H1 (cell line): ENCODE data around the gene OR9K2. TPM values are rescaled to one million over a fixed set of nuclear protein-coding genes. Genes with fewer than 3 reads are reported as not detected.
A peak's percentile ranks its signal among the peaks of the same experiment; 100 is the strongest.

Experiments
- CTCF ChIA-PET: fragments of 300-600 bp; sonication (Branson Sonifier 250); formaldehyde crosslinking; loops from one replicate; lab custom pipeline; 2021; ENCODE audit not compliant: partially characterized antibody; lab: Charles Lee
- POLR2A ChIA-PET: fragments of 300-600 bp; sonication (Branson Sonifier 250); formaldehyde crosslinking; loops from one replicate; lab custom pipeline; 2021; ENCODE audit warnings: inconsistent platforms; ENCODE audit not compliant: partially characterized antibody; lab: Charles Lee
- DNase-seq, 2 experiments: peaks; one replicate each; pipeline versions ENCODE4 v3.0.0 to v3.0.0-alpha.2; 2010 to 2022; ENCODE audit warnings: low spot score in 2 of 2, low read depth in 1 of 2, mixed read lengths in 1 of 2
- FAIRE-seq: peaks from 2 replicates; lab custom pipeline; 2011; peaks lifted over from hg19 to GRCh38; lab: Jason Lieb, UNC
- H2AFZ ChIP-seq: 2 replicates; pipeline ENCODE4 v1.8.1; 2012; ENCODE audit warnings: low read length, inconsistent platforms
- H2AK5ac ChIP-seq: 2 replicates; pipeline ENCODE4 v1.6.1; 2013; ENCODE audit warnings: low read depth, low read length
- H2BK120ac ChIP-seq: replicated peaks from 2 replicates; pipeline ENCODE3; 2013; ENCODE audit warnings: low read depth, low read length, inconsistent platforms
- H2BK12ac ChIP-seq: 2 replicates; pipeline ENCODE4 v1.6.1; 2013; ENCODE audit warnings: low read depth, low read length
- H2BK15ac ChIP-seq: 2 replicates; pipeline ENCODE4 v1.6.1; 2013; ENCODE audit warnings: low read length
- H2BK20ac ChIP-seq: 2 replicates; pipeline ENCODE4 v1.6.1; 2013; ENCODE audit warnings: low read length
- H2BK5ac ChIP-seq: 2 replicates; pipeline ENCODE4 v1.6.1; 2013; ENCODE audit warnings: low read depth, low read length
- H3K14ac ChIP-seq: 2 replicates; pipeline ENCODE4 v1.6.1; 2013; ENCODE audit warnings: inconsistent platforms; ENCODE audit not compliant: insufficient read length
- H3K18ac ChIP-seq: 2 replicates; pipeline ENCODE4 v1.6.1; 2013; ENCODE audit warnings: low read length; ENCODE audit errors: extremely low read depth
- H3K23ac ChIP-seq: 2 replicates; pipeline ENCODE4 v1.6.1; 2013; ENCODE audit warnings: inconsistent platforms; ENCODE audit not compliant: insufficient read length
- H3K23me2 ChIP-seq: 2 replicates; pipeline ENCODE4 v1.6.1; 2013; ENCODE audit warnings: low read depth, low read length
- H3K27ac ChIP-seq: 2 replicates; pipeline ENCODE4 v1.6.1; 2011; ENCODE audit warnings: low read depth, low read length, inconsistent platforms
- H3K27me3 ChIP-seq, 4 experiments: replicated peaks in 1 of 4; 1 replicate in 1 of 4; 2 replicates in 3 of 4; pipeline versions ENCODE4 v1.6.1 to v1.8.1; 2011 to 2013; ENCODE audit warnings: low read length in 3 of 4, mild to moderate bottlenecking in 3 of 4, inconsistent platforms in 2 of 4, mixed read lengths in 2 of 4, moderate library complexity in 1 of 4; ENCODE audit not compliant: control insufficient read depth in 3 of 4, insufficient read depth in 3 of 4; ENCODE audit errors: extremely low read depth in 1 of 4
- H3K36me3 ChIP-seq, 4 experiments: 2 replicates each; pipeline versions ENCODE4 v1.6.1 to v1.8.1; 2011 to 2013; ENCODE audit warnings: mild to moderate bottlenecking in 4 of 4, low read length in 3 of 4, moderate library complexity in 2 of 4, control low read depth in 1 of 4, inconsistent platforms in 1 of 4; ENCODE audit not compliant: insufficient read depth in 4 of 4, control insufficient read depth in 2 of 4
- H3K4ac ChIP-seq: replicated peaks from 2 replicates; pipeline ENCODE3; 2013; ENCODE audit warnings: low read length, low read depth, mixed read lengths, inconsistent platforms; ENCODE audit not compliant: insufficient read length
- H3K4me1 ChIP-seq, 4 experiments: replicated peaks in 1 of 4; 1 replicate in 1 of 4; 2 replicates in 3 of 4; pipeline versions ENCODE4 v1.6.1 to v1.8.1; 2011 to 2013; ENCODE audit warnings: low read length in 3 of 4, inconsistent platforms in 2 of 4, mixed read lengths in 1 of 4; ENCODE audit not compliant: insufficient read depth in 4 of 4, control insufficient read depth in 3 of 4
- H3K4me2 ChIP-seq, 2 experiments: 2 replicates each; pipeline versions ENCODE4 v1.6.1 to v1.8.1; 2011 to 2013; ENCODE audit warnings: low read depth in 2 of 2, low read length in 2 of 2, control low read depth in 1 of 2, inconsistent platforms in 1 of 2, mild to moderate bottlenecking in 1 of 2; ENCODE audit not compliant: insufficient read depth in 1 of 2
- H3K4me3 ChIP-seq, 4 experiments: fragments of 200-600, 300-600 bp in 1 of 4; sonication (generic), shearing (Covaris generic), sonication (Bioruptor Twin) in 1 of 4; 2 replicates each; pipeline versions ENCODE4 v1.5.1 to v1.8.1; 2011 to 2016; ENCODE audit warnings: low read length in 4 of 4, low read depth in 3 of 4, control low read depth in 2 of 4, inconsistent platforms in 2 of 4, mild to moderate bottlenecking in 2 of 4, mixed read lengths in 1 of 4, moderate library complexity in 1 of 4; ENCODE audit not compliant: insufficient read depth in 2 of 4; ENCODE audit errors: extremely low read depth in 1 of 4
- H3K56ac ChIP-seq: replicated peaks from 2 replicates; pipeline ENCODE3; 2013; ENCODE audit warnings: low read depth, mild to moderate bottlenecking, mixed read lengths, low read length, inconsistent platforms; ENCODE audit not compliant: insufficient read length
- H3K79me1 ChIP-seq: 2 replicates; pipeline ENCODE4 v1.6.1; 2013; ENCODE audit warnings: low read depth, low read length, control low read depth
- H3K79me2 ChIP-seq, 2 experiments: 2 replicates each; pipeline versions ENCODE4 v1.6.1 to v1.8.1; 2012 to 2013; ENCODE audit warnings: low read length in 2 of 2, mild to moderate bottlenecking in 2 of 2, inconsistent platforms in 1 of 2; ENCODE audit not compliant: insufficient read depth in 2 of 2, control insufficient read depth in 1 of 2
- H3K9ac ChIP-seq, 4 experiments: replicated peaks in 1 of 4; 1 replicate in 1 of 4; 2 replicates in 3 of 4; pipeline versions ENCODE4 v1.6.1 to v1.8.1; 2011 to 2013; ENCODE audit warnings: low read depth in 3 of 4, low read length in 3 of 4, control low read depth in 2 of 4, mild to moderate bottlenecking in 2 of 4, moderate library complexity in 2 of 4, inconsistent platforms in 1 of 4; ENCODE audit errors: extremely low read depth in 1 of 4
- H3K9me3 ChIP-seq, 2 experiments: 2 replicates each; pipeline versions ENCODE4 v1.6.1 to v1.8.1; 2012 to 2013; ENCODE audit warnings: mild to moderate bottlenecking in 2 of 2, moderate library complexity in 2 of 2, control low read depth in 1 of 2, inconsistent platforms in 1 of 2, low read depth in 1 of 2, low read length in 1 of 2, mixed read lengths in 1 of 2; ENCODE audit not compliant: insufficient read depth in 2 of 2
- H4K20me1 ChIP-seq, 2 experiments: replicated peaks in 1 of 2; 2 replicates each; pipeline versions ENCODE3 to v1.8.1; 2011 to 2013; ENCODE audit warnings: inconsistent platforms in 2 of 2, low read length in 2 of 2, mild to moderate bottlenecking in 1 of 2; ENCODE audit not compliant: insufficient read depth in 2 of 2, control insufficient read depth in 1 of 2
- H4K5ac ChIP-seq: 2 replicates; pipeline ENCODE4 v1.6.1; 2013; ENCODE audit warnings: low read length, low read depth, mixed read lengths, inconsistent platforms; ENCODE audit not compliant: insufficient read length
- H4K8ac ChIP-seq: 2 replicates; pipeline ENCODE4 v1.8.0; 2013; ENCODE audit warnings: mild to moderate bottlenecking, moderate library complexity, low read length, inconsistent platforms; ENCODE audit not compliant: insufficient read depth; ENCODE audit errors: extremely low read depth
- H4K91ac ChIP-seq: replicated peaks from 2 replicates; pipeline ENCODE3; 2013; ENCODE audit warnings: low read length, mixed read lengths, inconsistent platforms; ENCODE audit not compliant: insufficient read length
- CTCF ChIP-seq, 3 experiments: IDR thresholded peaks; 1 replicate in 2 of 3; 2 replicates in 1 of 3; pipeline versions ENCODE4 v1.5.1 to v1.6.1; 2011; ENCODE audit warnings: low read length in 3 of 3, mild to moderate bottlenecking in 3 of 3, inconsistent platforms in 2 of 3, low read depth in 1 of 3, moderate library complexity in 1 of 3; ENCODE audit not compliant: insufficient read depth in 1 of 3; ENCODE audit errors: control extremely low read depth in 1 of 3
- TBP ChIP-seq: IDR thresholded peaks from 2 replicates; pipeline ENCODE4 v1.6.1; 2011; ENCODE audit warnings: low read depth, low read length, improper control_type of control experiment
- WGBS, 2 experiments: shearing (Covaris generic) in 1 of 2; methylation state at CpG; one replicate each; pipeline versions ENCODE4 v1.1.6 to v1.1.7; 2013 to 2015; ENCODE audit warnings: low lambda C conversion rate in 2 of 2, mixed read lengths in 2 of 2, inconsistent platforms in 1 of 2, low coverage in 1 of 2, missing lambda C conversion rate in 1 of 2; ENCODE audit not compliant: insufficient replicate concordance in 2 of 2, insufficient coverage in 1 of 2, insufficient read length in 1 of 2; ENCODE audit errors: extremely low coverage in 1 of 2, missing lambda C conversion rate in 1 of 2; 5-methylcytosine and 5-hydroxymethylcytosine counted together
- polyA plus RNA-seq, 7 experiments: library from polyadenylated mRNA; depleted of rRNA in 3 of 7; stranded (reverse) in 5 of 7; unstranded in 2 of 7; fragments of >200 nt in 5 of 7; fragments of 200-250 nt in 2 of 7; gene quantifications; 1 replicate in 5 of 7; 2 replicates in 1 of 7; 4 replicates in 1 of 7; pipeline versions ENCODE4 v1.2.1 to v1.2.3, GENCODE V29; 2011 to 2013; ENCODE audit warnings: missing spikeins in 2 of 7, mixed read lengths in 2 of 7
- total RNA-seq: library from RNA; stranded (reverse); fragmentation: NEBNext Ultra II Directional; extraction: Animal tissue kit (Norgen Biotek cat#: 25700); gene quantifications from 2 replicates; pipeline ENCODE4 v1.2.1, GENCODE V29; 2021

OR9K2 gene
- total and polyA plus RNA-seq, 2 of the 8 experiments (the other 6 are each of a cell fraction or from before 2014, with no cell fraction given): not detected

DNA sequence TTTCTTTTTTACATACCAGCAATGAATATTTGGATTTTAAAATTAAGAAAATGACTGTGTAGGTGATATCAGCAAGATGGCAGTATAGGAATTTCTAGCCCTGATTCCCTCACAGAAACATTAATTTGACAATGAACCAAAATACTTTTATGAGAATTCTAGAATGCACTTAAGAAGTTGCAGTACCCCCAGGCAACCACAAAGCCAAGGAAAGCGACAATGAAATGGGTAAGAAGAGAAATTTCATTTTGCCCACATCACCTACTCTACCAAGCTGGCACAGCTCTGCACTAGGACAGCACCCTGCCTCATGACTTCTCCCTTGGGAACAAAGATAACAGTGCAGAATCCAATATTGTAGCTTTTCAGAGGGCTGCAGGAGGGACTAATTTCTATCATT lies 6.6 kb downstream of the OR9K2 start:
- H3K9me3 ChIP-seq: no peaks in the 10 kb centered on the region
- no peak overlapping the region for H2BK5ac ChIP-seq
- no peak overlapping the region for H3K4me3 ChIP-seq
- H3K79me1 ChIP-seq: no peaks in the 10 kb centered on the region
- H2BK15ac ChIP-seq: no peak overlapping the region
- H3K14ac ChIP-seq: no peak overlapping the region
- no peak overlapping the region for H2BK120ac ChIP-seq
- H3K4me1 ChIP-seq: no peaks in the 10 kb centered on the region
- no peak for DNase-seq
- H3K4me2 ChIP-seq: no peak overlapping the region
- no peak overlapping the region for H3K18ac ChIP-seq
- no peak overlapping the region for H3K23ac ChIP-seq
- no peak overlapping the region for H4K8ac ChIP-seq
- H2AK5ac ChIP-seq: no peak overlapping the region
- H2AFZ ChIP-seq: peak overlapping the region; percentile 78; the same call in 1 of the 2 replicates
- no peak overlapping the region for H3K9ac ChIP-seq
- FAIRE-seq: peak; percentile 32
- H3K27me3 ChIP-seq: no peaks in the 10 kb centered on the region
- no peaks in the 10 kb centered on the region for H3K79me2 ChIP-seq
- ChIA-PET CTCF (interaction anchor here (1.1 to 1.4 kb wide), 4 partner anchors 8 to 61 kb away, joined by 3 to 4 read pairs (median 4); no protein-coding TSS in a partner anchor), POLR2A (no interaction called here)
- H2BK12ac ChIP-seq: no peak overlapping the region
- H4K5ac ChIP-seq: no peak overlapping the region
- no peak for TF ChIP-seq TBP
- peak in 1 of 3 experiments; percentile 6; a peak in 1 of 4 replicates for TF ChIP-seq CTCF (IDR thresholded peaks at IDR 0.05; ENCODE audit: control extremely low read depth in 1 of 3, insufficient read depth in 1 of 3, low read depth in 1 of 3, low read length in 3 of 3)
- H4K20me1 ChIP-seq: no peaks in the 10 kb centered on the region
- no peak overlapping the region for H3K27ac ChIP-seq
- no peak overlapping the region for H3K56ac ChIP-seq
- H4K91ac ChIP-seq: no peak overlapping the region
- no peak overlapping the region for H3K4ac ChIP-seq
- H3K23me2 ChIP-seq: no peaks in the 10 kb centered on the region
- 67% methylated on average over 1 of the region's 1 CpG; no CpG with 5 or more reads in 1 of the 2 experiments for whole genome bisulfite sequencing, 2 experiments
- H3K36me3 ChIP-seq: no peaks in the 10 kb centered on the region
- H2BK20ac ChIP-seq: no peak overlapping the region
